NK-92 treated with Interleukin-12 subunit alpha and Interleukin-12 subunit beta, amount 100 ng/mL, for 24 hours (cell line): ENCODE data around the gene RCOR1.
"Not testable (repeated sequence)": the region's sequence is repeated elsewhere in the genome, so short reads cannot be mapped to it uniquely, and the experiment has no call there.

Experiments used
- DNase-seq: peaks from one replicate; lab custom pipeline; 2025; lab: John Stamatoyannopoulos, UW

RCOR1 gene

DNA sequence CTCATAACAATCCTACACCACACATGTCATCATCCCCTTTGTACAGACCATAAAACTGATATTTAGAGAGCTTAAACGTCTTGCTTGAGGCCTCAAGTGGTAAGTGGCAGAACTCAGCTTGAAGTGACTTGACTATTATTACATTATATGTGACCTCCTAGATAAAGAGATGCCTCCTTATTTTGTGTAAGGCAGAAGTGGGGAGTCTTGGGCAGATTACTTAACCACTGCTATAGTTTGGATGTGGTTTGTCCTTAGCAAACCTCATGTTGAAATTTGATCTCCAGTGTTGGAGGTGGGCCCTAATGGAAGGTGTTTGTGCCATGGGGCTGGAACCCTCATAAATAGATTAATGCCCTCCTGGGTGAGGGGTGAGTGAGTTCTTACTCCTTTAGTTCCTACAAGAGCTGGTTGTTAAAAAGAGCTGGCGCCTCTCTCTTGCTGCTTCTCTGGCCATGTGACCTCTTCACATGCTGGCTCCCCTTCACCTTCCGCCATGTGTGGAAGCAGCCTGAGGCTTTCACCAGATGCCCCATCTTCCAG, 37.4 kb downstream of the RCOR1 start:
- DNase-seq: no peak

DNA sequence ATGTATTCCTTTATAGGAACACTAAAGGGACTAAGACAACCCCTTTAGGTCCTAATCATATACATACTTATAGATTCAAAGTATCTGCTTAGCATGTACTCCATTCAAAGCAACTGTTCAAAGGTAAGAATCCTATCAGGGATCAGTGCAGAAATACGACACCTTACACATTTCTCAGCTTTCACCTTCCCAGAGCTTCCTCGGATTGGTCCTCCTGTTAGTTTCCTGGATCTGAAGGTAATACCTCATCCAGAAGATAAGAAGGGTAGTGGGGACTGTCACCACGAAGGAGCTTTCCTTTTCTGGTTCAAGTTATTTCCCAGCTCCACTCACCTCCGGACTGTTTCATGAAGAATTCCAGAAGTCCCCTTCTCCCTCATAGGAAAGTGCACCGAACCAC, 38.0 kb downstream of the RCOR1 start:
- no peak for DNase-seq

- no peak for DNase-seq
Observed at GRCh38 chr14:102630881-102631280, 38.4 kb downstream of the RCOR1 start.

- DNase-seq: no peak
Observed at GRCh38 chr14:102633906-102634595, 41.6 kb downstream of the RCOR1 start.

- DNase-seq: not testable (repeated sequence)
Observed at GRCh38 chr14:102639611-102640010, 47.2 kb downstream of the RCOR1 start.

GRCh38 chr14:102644523-102644922, 52.1 kb downstream of the RCOR1 start:
- DNase-seq: no peak

- no peak for DNase-seq
Observed at GRCh38 chr14:102645746-102646440, 53.4 kb downstream of the RCOR1 start.

- no peak for DNase-seq
Observed at GRCh38 chr14:102646615-102647014, 54.2 kb downstream of the RCOR1 start.

- DNase-seq: no peak
Observed at GRCh38 chr14:102652194-102652593, 59.7 kb downstream of the RCOR1 start.

- DNase-seq: no peak
Observed at GRCh38 chr14:102654298-102654697, 61.8 kb downstream of the RCOR1 start.

DNA sequence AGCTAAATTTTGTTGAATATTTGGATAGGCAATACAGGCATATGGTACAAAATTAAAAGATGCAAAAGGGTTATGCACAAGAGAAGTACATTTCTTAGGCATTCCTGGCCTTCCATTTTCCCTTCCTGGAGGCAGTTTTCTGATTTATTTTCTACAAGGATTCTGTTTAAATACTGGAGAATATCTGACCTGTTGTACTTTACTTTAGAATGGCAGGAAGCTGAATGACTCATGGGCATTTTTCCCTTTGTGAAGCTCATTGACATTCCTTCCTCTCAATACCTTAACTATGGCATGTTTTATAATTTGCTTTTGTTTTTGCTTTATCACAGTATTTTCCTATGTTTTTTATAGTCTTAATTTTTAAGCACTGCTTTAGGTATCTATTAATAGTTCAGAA, 62.7 kb downstream of the RCOR1 start:
- no peak for DNase-seq

DNA sequence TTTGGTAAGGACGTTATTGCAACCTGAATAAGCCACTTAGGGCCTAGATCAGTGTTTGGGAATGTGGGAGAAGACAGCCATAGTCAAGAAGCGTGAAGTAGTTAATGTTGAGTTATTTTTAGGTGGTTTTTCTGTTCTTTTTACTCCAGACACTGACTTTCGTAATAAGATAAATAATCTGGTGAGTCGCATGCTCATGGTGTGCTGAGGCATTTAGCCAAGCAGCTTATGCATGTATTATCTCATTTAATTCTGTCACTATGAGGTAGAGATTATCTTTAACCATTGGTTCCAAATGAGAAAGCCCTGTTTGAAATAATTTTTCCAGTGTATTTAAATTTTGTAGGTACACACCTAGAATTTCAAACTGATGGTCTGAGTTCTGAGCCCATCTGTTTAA, 67.3 kb downstream of the RCOR1 start:
- DNase-seq: no peak

DNA sequence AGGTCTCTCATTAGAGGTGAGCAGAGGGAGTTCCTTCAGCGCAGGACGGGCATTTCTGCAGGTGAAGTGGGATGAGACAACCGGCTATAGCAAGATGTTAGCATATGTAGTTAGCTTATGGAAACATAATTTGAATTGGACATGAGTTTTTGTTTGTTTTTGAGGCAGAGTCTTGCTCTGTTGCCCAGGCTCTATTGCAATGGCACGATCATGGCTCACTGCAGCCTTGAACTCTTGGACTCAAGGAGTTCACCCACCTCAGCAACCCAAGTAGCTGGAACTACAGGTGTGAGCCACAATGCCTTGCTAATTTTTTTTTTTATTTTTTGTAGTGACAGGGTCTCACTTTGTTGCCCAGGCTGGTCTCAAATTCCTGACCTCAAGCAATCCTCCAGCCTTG, 69.2 kb downstream of the RCOR1 start:
- DNase-seq: no peak

DNA sequence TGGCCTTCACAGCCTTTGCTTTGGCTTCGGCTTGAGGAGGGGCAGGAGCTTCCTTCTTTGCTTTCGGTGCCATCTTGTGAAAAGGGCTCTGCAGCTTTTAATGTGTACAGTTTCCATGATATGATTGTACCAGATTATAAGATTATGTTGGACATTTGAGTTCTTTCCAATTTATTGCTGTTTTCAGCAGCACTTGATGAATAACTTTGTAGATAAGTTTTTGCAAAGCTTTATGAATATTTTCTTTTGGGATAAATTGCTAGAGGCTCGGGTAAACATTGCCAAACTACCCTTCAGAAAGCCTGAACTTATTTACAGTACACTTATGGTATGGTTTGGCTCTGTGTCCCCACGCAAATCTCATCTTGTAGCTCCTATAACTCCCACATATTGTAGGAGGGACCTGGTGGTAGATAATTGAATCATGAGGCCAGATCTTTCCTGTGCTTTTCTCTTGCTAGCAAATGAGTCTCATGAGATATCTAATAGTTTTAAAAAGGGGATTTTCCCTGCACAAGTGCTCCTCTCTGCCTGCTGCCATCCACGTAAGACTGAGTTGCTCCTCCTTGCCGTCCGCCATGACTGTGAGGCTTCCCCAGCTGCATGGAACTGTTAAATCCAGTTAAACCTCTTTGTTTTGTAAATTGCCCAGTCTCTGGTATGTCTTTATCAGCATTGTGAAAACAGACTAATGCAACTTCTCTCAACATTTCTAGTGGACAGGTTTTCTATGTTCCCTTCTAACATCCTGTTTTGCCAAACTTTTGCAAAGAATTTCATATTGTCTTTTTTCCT, 70.4 kb downstream of the RCOR1 start:
- no peak for DNase-seq

GRCh38 chr14:102663440-102663839, 71.0 kb downstream of the RCOR1 start:
- DNase-seq: no peak

- no peak for DNase-seq
Observed at GRCh38 chr14:102665621-102666020, 73.2 kb downstream of the RCOR1 start.

- DNase-seq: no peak
Observed at GRCh38 chr14:102666635-102667034, 74.2 kb downstream of the RCOR1 start.

DNA sequence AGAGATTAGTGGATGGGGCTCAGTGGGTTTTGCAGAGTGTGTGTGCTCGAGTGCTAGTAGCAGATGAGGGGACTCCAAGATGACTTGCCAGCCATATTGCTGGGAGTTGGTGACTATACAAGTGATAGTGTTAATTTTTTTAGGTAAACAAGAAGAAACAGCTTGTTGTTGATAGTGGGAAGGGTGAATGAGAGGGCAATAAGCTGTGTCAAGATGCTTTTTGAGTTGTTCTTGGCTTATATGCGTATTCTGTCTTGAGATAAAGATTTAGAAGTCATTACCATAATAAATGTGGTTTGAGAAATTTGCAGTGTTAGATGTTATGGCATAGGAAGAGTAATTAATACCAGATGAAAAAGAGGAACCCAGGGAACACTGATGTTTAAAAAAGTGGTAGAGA, 75.3 kb downstream of the RCOR1 start:
- DNase-seq: no peak

DNA sequence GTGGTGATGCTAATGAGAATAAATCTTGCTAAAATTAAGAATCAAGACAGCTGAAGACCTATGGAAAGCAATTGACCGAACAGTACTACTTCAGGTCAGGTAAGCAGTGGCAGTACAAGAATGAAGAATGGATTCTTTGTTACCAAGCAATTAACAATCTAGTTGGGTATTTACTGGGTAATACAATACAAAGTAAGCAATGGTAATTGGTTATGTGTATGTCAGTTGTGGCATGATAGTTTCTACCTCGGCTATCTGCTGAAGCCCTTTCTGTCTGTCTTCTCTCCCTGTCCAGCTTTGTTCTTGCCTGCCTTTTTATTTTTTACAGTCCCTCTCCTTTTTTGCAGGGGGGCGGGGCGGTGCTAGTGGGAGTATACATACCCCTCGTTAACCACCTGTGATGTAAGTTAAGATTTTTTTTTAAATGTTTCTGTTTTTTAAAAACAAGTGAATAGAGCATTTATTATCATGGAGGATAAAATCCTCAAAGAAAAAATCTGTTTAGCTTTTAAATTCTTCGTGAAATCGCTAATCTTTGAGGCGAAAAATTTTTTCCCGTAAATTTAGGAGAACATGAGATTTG, 75.9 kb downstream of the RCOR1 start:
- no peak for DNase-seq

DNA sequence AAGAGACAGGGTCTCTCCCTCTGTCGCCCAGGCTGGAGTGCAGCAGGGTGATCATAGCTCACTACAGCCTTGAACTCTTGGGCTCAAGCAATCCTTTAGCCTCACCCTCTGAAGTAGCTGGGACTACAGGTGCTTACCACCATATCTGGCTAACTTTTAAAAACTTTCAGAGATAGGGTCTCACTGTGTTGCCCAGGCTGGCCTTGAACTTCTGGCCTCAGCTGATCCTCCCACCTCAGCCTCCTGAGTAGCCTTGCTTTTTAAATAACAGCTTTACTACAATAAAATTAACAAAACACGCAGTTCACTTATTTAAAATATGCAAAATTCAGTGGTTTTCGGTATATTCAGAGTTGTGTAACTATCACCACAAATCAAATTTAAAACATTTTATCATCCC, 79.0 kb downstream of the RCOR1 start:
- no peak for DNase-seq

- no peak for DNase-seq
Observed at GRCh38 chr14:102672410-102672960, 80.0 kb downstream of the RCOR1 start.

DNA sequence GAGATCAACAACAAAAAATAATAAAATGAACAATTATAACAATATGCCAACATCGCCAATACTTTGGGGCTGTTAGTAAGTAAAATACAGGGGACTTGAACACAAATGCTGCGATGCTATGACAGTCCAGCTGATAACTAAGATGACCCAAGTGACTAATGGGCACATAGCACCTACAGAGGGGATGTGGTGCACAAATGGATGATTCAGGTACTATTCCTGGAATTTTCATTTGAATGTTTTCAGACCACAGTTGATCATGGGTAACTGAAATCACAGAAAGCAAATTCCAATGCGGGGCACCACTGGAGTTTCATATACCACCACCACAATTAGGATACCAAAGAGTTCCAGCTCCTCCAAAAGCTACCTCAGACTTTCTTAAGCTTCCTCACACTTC, 82.9 kb downstream of the RCOR1 start:
- DNase-seq: no peak
